ENCODE data around the gene CENPP.
"Not testable (repeated sequence)": the region's sequence is repeated elsewhere in the genome, so short reads cannot be mapped to it uniquely, and the experiment has no call there.

Gene CENPP

GRCh38 chr9:92619601-92620300 lies 294.0 kb downstream of the CENPP start:
- DNase-seq = no peak

GRCh38 chr9:92620845-92621244 lies 295.1 kb downstream of the CENPP start:
- no peak for DNase-seq

- not testable (repeated sequence) for DNase-seq
These were observed 298.2 kb downstream of the CENPP start for GRCh38 chr9:92623936-92624335.

GRCh38 chr9:92626484-92626883 lies 300.7 kb downstream of the CENPP start:
- DNase-seq = no peak

- no peak for DNase-seq
These were observed 301.9 kb downstream of the CENPP start for GRCh38 chr9:92627651-92628050.

- no peak for DNase-seq
These were observed 305.9 kb downstream of the CENPP start for GRCh38 chr9:92631452-92632343.

GRCh38 chr9:92632641-92633040 lies 306.9 kb downstream of the CENPP start:
- DNase-seq = no peak

GRCh38 chr9:92633614-92634278 lies 308.0 kb downstream of the CENPP start:
- DNase-seq = no peak

- no peak for DNase-seq
These were observed 309.2 kb downstream of the CENPP start for GRCh38 chr9:92634712-92635605.

GRCh38 chr9:92635760-92636159 lies 310.0 kb downstream of the CENPP start:
- no peak for DNase-seq

GRCh38 chr9:92636627-92637026 lies 310.9 kb downstream of the CENPP start:
- no peak for DNase-seq

- no peak for DNase-seq
These were observed 311.6 kb downstream of the CENPP start for GRCh38 chr9:92637326-92637725.

- DNase-seq = no peak
These were observed 312.3 kb downstream of the CENPP start for GRCh38 chr9:92637886-92638620.

- DNase-seq = no peak
These were observed 312.9 kb downstream of the CENPP start for GRCh38 chr9:92638621-92639101.

GRCh38 chr9:92639124-92639523 lies 313.4 kb downstream of the CENPP start:
- no peak for DNase-seq

- DNase-seq = no peak
These were observed 314.1 kb downstream of the CENPP start for GRCh38 chr9:92639791-92640271.

GRCh38 chr9:92640398-92641091 lies 314.8 kb downstream of the CENPP start:
- DNase-seq = no peak

- no peak for DNase-seq
These were observed 315.5 kb downstream of the CENPP start for GRCh38 chr9:92641092-92641809.

GRCh38 chr9:92642041-92642451 lies 316.3 kb downstream of the CENPP start:
- no peak for DNase-seq

- DNase-seq = no peak
These were observed 316.8 kb downstream of the CENPP start for GRCh38 chr9:92642564-92642963.

Data from cortex of kidney (tissue), 1 donor.